Muscle of leg (tissue), 11 donors: Measurements from ENCODE around the gene USP5. TPM values are rescaled to one million over a fixed set of nuclear protein-coding genes. Genes with fewer than 3 reads are reported as not detected.
A peak's percentile ranks its signal among the peaks of the same experiment; 100 is the strongest.

Experiments used
- DNase-seq: peaks from one replicate; pipeline ENCODE4 v3.0.0; 2013
- H3K27ac ChIP-seq: one replicate; pipeline ENCODE4 v1.5.1; 2013; ENCODE audit warnings: mild to moderate bottlenecking, low read length, control low read depth
- H3K27me3 ChIP-seq: one replicate; pipeline ENCODE4 v1.6.1; 2013; ENCODE audit warnings: low read length; ENCODE audit not compliant: control insufficient read depth, insufficient read depth
- H3K36me3 ChIP-seq: one replicate; pipeline ENCODE4 v1.6.1; 2013; ENCODE audit warnings: low read length; ENCODE audit not compliant: control insufficient read depth, insufficient read depth
- H3K4me1 ChIP-seq: one replicate; pipeline ENCODE4 v1.6.1; 2013; ENCODE audit warnings: low read length; ENCODE audit not compliant: control insufficient read depth, insufficient read depth
- H3K4me3 ChIP-seq: one replicate; pipeline ENCODE4 v1.5.1; 2013; ENCODE audit warnings: low read length, control low read depth
- H3K9me3 ChIP-seq: replicated peaks from 2 replicates; pipeline ENCODE4 v1.6.1; 2013; ENCODE audit warnings: low read depth, low read length; ENCODE audit not compliant: control insufficient read depth
- WGBS: methylation state at CpG from one replicate; pipeline ENCODE4 v1.1.5; 2013; ENCODE audit warnings: missing lambda C conversion rate; ENCODE audit not compliant: insufficient coverage; 5-methylcytosine and 5-hydroxymethylcytosine counted together
- polyA plus RNA-seq, 8 donors: library from polyadenylated mRNA; unstranded; fragments of 120-200 nt; gene quantifications; one replicate each; pipeline versions ENCODE4 v1.2.1 to v1.2.3, GENCODE V29; 2013; ENCODE audit warnings: inconsistent platforms in 1 of 8, low replicate concordance in 1 of 8; ENCODE audit not compliant: insufficient read length in 8 of 8, insufficient read depth in 1 of 8
- total RNA-seq: library from RNA; stranded (reverse); fragments of 120-200 nt; gene quantifications from one replicate; pipeline ENCODE4 v1.2.4, GENCODE V29; 2013

USP5 gene
- total and polyA plus RNA-seq, 9 donors: 56.2 to 73.9 (median 64.8) TPM

DNA sequence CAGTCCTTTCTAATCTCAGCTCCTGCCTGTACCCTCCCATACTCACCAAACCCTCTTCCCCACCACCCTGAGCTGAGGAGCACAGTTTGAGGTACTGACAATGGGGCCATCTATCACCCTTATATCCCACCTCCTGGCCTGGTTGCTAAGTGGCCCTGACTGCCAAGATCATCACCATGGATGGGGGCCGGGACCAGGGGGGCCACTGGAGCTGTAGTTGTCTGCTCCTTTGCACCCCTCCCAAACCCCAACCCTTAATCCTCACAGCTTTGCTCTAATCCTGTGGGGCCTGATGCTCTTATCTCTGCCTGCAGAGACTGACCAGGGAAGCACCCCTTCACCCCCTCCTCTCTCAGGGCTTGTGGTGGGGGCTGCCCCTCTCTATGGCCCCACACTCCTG, 11.6 kb upstream of the USP5 start:
- no peak for DNase-seq
- Histone ChIP-seq H3K27ac (peak overlapping the region; percentile 96), H3K36me3 (peaks cover 57% of the 10 kb centered on the region), H3K9me3 (no peaks in the 10 kb centered on the region), H3K4me1 (peaks cover 28% of the 10 kb centered on the region), H3K4me3 (no peak overlapping the region), H3K27me3 (no peaks in the 10 kb centered on the region)
- WGBS: 50% methylated on average over 1 of the region's 1 CpG

DNA sequence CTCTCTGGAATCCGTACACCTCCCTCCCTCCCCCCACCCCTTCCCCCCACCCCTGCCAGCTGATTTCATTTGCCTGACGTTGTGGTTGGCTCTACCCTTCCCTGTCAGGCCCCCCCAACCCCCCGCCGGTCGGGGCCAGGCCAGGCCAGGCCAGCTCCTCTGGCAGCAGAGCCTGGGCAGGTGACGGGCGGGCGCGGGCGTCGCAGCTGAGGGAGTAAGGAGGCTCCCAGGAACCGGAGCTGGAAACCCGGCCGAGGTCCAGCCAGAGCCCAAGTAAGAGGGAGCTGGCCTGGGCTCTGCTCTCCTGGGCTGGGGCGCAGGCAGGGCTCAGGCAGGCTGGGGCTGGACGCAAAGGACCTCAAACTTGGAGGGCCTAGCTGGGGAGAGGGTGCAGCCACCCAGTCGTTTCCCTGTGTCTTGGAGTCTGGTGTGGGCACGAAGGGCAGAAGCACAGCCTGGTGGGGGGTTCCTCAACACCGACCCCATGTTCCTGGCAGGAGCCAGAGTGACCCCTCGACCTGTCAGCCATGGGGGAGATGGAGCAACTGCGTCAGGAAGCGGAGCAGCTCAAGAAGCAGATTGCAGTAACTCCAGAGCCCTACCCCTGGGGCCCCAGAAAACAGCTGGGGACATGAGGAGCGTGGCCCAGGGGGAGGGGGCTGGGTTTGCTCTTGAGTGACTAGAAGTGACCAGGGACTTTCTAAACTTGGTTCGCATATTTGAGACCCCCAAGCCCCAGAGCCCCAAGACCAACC, 11.0 kb upstream of the USP5 start, which contains the start of gene GNB3:
TSS of gene GNB3 (plus strand) at position 165 of the 755 bp plus-strand sequence. CDS start at position 528, 363 bp downstream.
- peak within 1 kb of the TSS; percentile 96 for H3K27ac ChIP-seq
- no peaks in the 10 kb centered on the region for H3K27me3 ChIP-seq
- no peak for DNase-seq
- peaks cover 28% of the 10 kb centered on the region for H3K4me1 ChIP-seq
- H3K4me3 ChIP-seq: no peak within 1 kb of the TSS
- H3K9me3 ChIP-seq: no peaks in the 10 kb centered on the region
- WGBS: 53% methylated on average over 19 of the region's 24 CpGs
- peaks cover 58% of the 10 kb centered on the region for H3K36me3 ChIP-seq

DNA sequence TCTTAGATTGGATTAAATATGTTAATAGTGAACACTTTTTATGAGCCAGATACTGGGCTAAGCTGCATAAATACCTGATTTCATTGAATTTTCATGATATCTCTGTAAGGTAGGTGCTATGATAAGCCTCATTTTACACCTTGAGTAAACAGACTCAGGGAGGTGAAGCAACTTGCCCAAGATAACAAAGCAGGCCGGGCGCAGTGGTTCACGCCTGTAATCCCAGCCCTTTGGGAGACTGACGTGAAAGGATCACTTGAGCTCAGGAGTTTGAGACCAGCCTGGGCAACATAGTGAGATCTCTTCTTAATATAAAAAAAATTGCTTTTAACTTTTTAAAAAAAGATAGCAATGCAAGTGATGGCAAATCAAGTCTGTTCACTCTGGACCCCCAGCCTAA, 9.9 kb upstream of the USP5 start:
- Histone ChIP-seq H3K4me1 (peaks cover 28% of the 10 kb centered on the region), H3K9me3 (no peaks in the 10 kb centered on the region), H3K27me3 (no peaks in the 10 kb centered on the region), H3K36me3 (peaks cover 58% of the 10 kb centered on the region), H3K4me3 (no peak overlapping the region), H3K27ac (no peak overlapping the region)
- DNase-seq: no peak
- no CpG with 5 or more reads among the region's 4 CpGs for WGBS

DNA sequence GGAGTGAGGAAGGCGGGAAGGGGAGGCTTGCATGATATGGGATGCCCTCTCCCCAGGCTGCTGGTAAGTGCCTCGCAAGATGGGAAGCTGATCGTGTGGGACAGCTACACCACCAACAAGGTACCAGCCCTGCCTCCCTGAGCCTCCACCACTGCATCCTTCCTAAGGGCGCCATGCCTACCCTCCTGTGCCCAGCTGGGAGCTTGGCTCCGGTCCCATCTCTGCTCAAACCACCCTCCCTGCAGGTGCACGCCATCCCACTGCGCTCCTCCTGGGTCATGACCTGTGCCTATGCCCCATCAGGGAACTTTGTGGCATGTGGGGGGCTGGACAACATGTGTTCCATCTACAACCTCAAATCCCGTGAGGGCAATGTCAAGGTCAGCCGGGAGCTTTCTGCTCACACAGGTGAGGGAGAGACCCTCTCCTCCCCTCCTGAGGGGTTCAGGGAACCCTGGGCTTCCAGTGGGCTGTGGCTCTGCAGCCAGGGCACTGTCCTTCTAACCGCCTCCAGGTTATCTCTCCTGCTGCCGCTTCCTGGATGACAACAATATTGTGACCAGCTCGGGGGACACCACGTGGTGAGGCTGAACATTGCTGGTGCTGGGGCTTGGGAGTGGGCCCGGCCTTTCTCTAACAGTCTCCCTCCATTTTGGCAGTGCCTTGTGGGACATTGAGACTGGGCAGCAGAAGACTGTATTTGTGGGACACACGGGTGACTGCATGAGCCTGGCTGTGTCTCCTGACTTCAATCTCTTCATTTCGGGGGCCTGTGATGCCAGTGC, 8.6 kb upstream of the USP5 start:
- H3K9me3 ChIP-seq: no peaks in the 10 kb centered on the region
- no peak for DNase-seq
- peaks cover 28% of the 10 kb centered on the region for H3K4me1 ChIP-seq
- 77% methylated on average over 9 of the region's 16 CpGs for WGBS
- no peak overlapping the region for H3K4me3 ChIP-seq
- no peak overlapping the region for H3K27ac ChIP-seq
- H3K27me3 ChIP-seq: no peaks in the 10 kb centered on the region
- H3K36me3 ChIP-seq: peaks cover 55% of the 10 kb centered on the region

- H3K4me3 ChIP-seq: no peak overlapping the region
- H3K27ac ChIP-seq: no peak overlapping the region
- H3K9me3 ChIP-seq: no peaks in the 10 kb centered on the region
- no peaks in the 10 kb centered on the region for H3K27me3 ChIP-seq
- H3K4me1 ChIP-seq: peaks cover 23% of the 10 kb centered on the region
- no peak for DNase-seq
- H3K36me3 ChIP-seq: peaks cover 55% of the 10 kb centered on the region
- 83% methylated on average over 17 of the region's 17 CpGs for WGBS
Observed at GRCh38 chr12:6845395-6845794, 6.6 kb upstream of the USP5 start.

GRCh38 chr12:6846316-6846869, 5.6 kb upstream of the USP5 start:
- peaks cover 59% of the 10 kb centered on the region for H3K36me3 ChIP-seq
- WGBS: 81% methylated on average over 4 of the region's 7 CpGs
- no peak for DNase-seq
- H3K9me3 ChIP-seq: no peaks in the 10 kb centered on the region
- no peaks in the 10 kb centered on the region for H3K27me3 ChIP-seq
- H3K27ac ChIP-seq: no peak overlapping the region
- H3K4me3 ChIP-seq: no peak overlapping the region
- H3K4me1 ChIP-seq: peaks cover 21% of the 10 kb centered on the region

GRCh38 chr12:6847676-6848075, 4.3 kb upstream of the USP5 start:
- DNase-seq: no peak
- H3K9me3 ChIP-seq: no peaks in the 10 kb centered on the region
- no peak overlapping the region for H3K4me3 ChIP-seq
- H3K27me3 ChIP-seq: no peaks in the 10 kb centered on the region
- no peak overlapping the region for H3K27ac ChIP-seq
- WGBS: 100% methylated on average over 1 of the region's 2 CpGs
- peaks cover 59% of the 10 kb centered on the region for H3K36me3 ChIP-seq
- peaks cover 17% of the 10 kb centered on the region for H3K4me1 ChIP-seq

GRCh38 chr12:6849427-6849826, 2.5 kb upstream of the USP5 start:
- Histone ChIP-seq H3K9me3 (no peaks in the 10 kb centered on the region), H3K4me3 (no peak overlapping the region), H3K27me3 (no peaks in the 10 kb centered on the region), H3K4me1 (peaks cover 24% of the 10 kb centered on the region), H3K27ac (no peak overlapping the region), H3K36me3 (peaks cover 60% of the 10 kb centered on the region)
- WGBS: 57% methylated on average over 1 of the region's 2 CpGs
- no peak for DNase-seq

GRCh38 chr12:6849976-6850560, 1.9 kb upstream of the USP5 start:
- 55% methylated on average over 2 of the region's 10 CpGs for WGBS
- peak overlapping the region; percentile 49 for H3K4me3 ChIP-seq

DNA sequence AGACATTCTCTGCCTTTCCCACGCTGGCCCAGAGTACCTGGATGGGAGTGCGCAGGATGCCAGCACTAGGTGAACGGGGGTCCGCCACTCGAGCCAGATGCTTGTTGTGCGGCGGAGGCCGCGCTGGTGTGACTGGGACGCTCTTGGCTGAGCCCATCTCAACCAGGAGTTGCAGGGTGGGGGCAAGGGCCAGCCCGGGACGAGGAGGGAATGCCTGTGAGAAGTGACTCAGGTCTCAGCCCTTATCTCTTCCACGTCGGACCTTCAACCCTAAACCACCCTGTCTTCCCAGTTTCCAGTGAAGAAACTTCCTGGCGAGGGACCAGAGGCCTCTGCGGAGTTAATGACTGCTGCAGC, 1.2 kb upstream of the USP5 start:
- Histone ChIP-seq H3K4me1 (peaks cover 24% of the 10 kb centered on the region), H3K27ac (peak overlapping the region; percentile 43), H3K4me3 (peak overlapping the region; percentile 49), H3K36me3 (peaks cover 59% of the 10 kb centered on the region), H3K27me3 (no peaks in the 10 kb centered on the region), H3K9me3 (no peaks in the 10 kb centered on the region)
- DNase-seq: no peak
- WGBS: 19% methylated on average over 9 of the region's 16 CpGs

More at GRCh38 chr12:6849976-6850560, 1.9 kb upstream of the USP5 start:
- DNase-seq: no peak
- H3K27ac ChIP-seq: no peak overlapping the region
- peaks cover 24% of the 10 kb centered on the region for H3K4me1 ChIP-seq
- no peaks in the 10 kb centered on the region for H3K9me3 ChIP-seq
- peaks cover 58% of the 10 kb centered on the region for H3K36me3 ChIP-seq
- H3K27me3 ChIP-seq: no peaks in the 10 kb centered on the region
